Measurements from ENCODE around the gene SLCO4A1.

GRCh38 chr20:62705627-62706026 is 63.3 kb downstream of the SLCO4A1 start:
- TF ChIP-seq POLR2A (IDR thresholded peaks at IDR 0.05) (no peak), POLR2AphosphoS5 (IDR thresholded peaks at IDR 0.05; ENCODE audit: insufficient read depth in 1 of 2, low read depth in 1 of 2) (no peak)

Data from vagina (tissue), 2 donors.